DND-41 (cell line): Measurements from ENCODE around the gene SLC4A5.

Experiments used
- ATAC-seq: fragments of 200-7000 bp; cut with Tn5 transposase; 3 replicates; pipeline ENCODE4 v1.9.1; 2021; ENCODE audit warnings: low read depth; ENCODE audit not compliant: insufficient read depth
- DNase-seq: peaks from one replicate; pipeline ENCODE4 v3.0.0-alpha.2; 2020
- H2AFZ ChIP-seq: 2 replicates; pipeline ENCODE4 v1.6.0; 2012; ENCODE audit warnings: low read depth, low read length
- H3K27ac ChIP-seq: 2 replicates; pipeline ENCODE4 v1.5.1; 2012; ENCODE audit warnings: low read length, inconsistent platforms
- H3K27me3 ChIP-seq: fragments of 200-600 bp; sonication (generic); 2 replicates; pipeline ENCODE4 v1.6.0; 2012; ENCODE audit warnings: low read length, mild to moderate bottlenecking, inconsistent platforms; ENCODE audit not compliant: insufficient read depth, poor library complexity
- H3K36me3 ChIP-seq: 2 replicates; pipeline ENCODE4 v1.5.1; 2012; ENCODE audit warnings: low read length, inconsistent platforms; ENCODE audit not compliant: insufficient read depth
- H3K4me1 ChIP-seq: 2 replicates; pipeline ENCODE4 v1.5.1; 2012; ENCODE audit warnings: mild to moderate bottlenecking, low read length; ENCODE audit not compliant: insufficient read depth
- H3K4me2 ChIP-seq: 2 replicates; pipeline ENCODE4 v1.6.0; 2012; ENCODE audit warnings: mild to moderate bottlenecking, moderate library complexity, low read length, inconsistent platforms; ENCODE audit not compliant: insufficient read depth
- H3K4me3 ChIP-seq, 2 experiments: fragments of 200-600 bp in 1 of 2; shearing (Covaris generic) in 1 of 2; 2 replicates each; pipeline ENCODE4 v1.5.1; 2012 to 2016; ENCODE audit warnings: inconsistent platforms in 2 of 2, low read length in 2 of 2, mild to moderate bottlenecking in 2 of 2, low read depth in 1 of 2, moderate library complexity in 1 of 2
- H3K79me2 ChIP-seq: 2 replicates; pipeline ENCODE4 v1.6.0; 2012; ENCODE audit warnings: low read length, inconsistent platforms; ENCODE audit not compliant: insufficient read depth
- H3K9ac ChIP-seq: 2 replicates; pipeline ENCODE4 v1.6.0; 2012; ENCODE audit warnings: low read depth, mild to moderate bottlenecking, inconsistent platforms, low read length, moderate library complexity
- H3K9me3 ChIP-seq: 2 replicates; pipeline ENCODE4 v1.5.1; 2012; ENCODE audit warnings: low read length, moderate library complexity, mild to moderate bottlenecking, inconsistent platforms; ENCODE audit not compliant: insufficient read depth, severe bottlenecking
- H4K20me1 ChIP-seq: 2 replicates; pipeline ENCODE4 v1.6.0; 2012; ENCODE audit warnings: low read length; ENCODE audit not compliant: insufficient read depth
- EZH2 ChIP-seq: IDR thresholded peaks from 3 replicates; pipeline ENCODE4 v1.6.1; 2012; ENCODE audit warnings: borderline replicate concordance, low read depth, mild to moderate bottlenecking, moderate library complexity, low read length, inconsistent platforms; ENCODE audit not compliant: severe bottlenecking
- TF ChIP-seq, protein P1 (sequence below): IDR thresholded peaks from 2 replicates; pipeline ENCODE4 v1.5.1; 2012; ENCODE audit warnings: borderline replicate concordance, low read length, moderate library complexity, mild to moderate bottlenecking; ENCODE audit not compliant: poor library complexity, severe bottlenecking; ENCODE audit errors: extremely low read depth

The SLC4A5 gene

DNA sequence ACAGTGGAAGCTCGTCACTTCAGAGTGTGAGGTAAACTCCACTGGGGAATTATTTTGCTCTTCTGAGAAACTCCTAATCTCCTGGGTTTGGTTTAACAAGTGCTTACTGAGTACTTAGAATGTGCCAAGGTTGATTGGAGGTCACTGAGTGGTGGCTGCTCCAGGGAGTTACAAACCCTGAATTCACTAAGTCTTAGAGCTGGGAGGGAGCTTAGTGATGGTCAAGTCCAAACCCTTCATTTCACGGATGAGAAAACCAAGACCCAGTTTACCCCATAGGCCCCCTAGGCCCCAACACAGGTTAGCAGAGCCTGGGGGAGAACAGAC, 52.0 kb downstream of the SLC4A5 start:
- TF ChIP-seq, protein P1, sequence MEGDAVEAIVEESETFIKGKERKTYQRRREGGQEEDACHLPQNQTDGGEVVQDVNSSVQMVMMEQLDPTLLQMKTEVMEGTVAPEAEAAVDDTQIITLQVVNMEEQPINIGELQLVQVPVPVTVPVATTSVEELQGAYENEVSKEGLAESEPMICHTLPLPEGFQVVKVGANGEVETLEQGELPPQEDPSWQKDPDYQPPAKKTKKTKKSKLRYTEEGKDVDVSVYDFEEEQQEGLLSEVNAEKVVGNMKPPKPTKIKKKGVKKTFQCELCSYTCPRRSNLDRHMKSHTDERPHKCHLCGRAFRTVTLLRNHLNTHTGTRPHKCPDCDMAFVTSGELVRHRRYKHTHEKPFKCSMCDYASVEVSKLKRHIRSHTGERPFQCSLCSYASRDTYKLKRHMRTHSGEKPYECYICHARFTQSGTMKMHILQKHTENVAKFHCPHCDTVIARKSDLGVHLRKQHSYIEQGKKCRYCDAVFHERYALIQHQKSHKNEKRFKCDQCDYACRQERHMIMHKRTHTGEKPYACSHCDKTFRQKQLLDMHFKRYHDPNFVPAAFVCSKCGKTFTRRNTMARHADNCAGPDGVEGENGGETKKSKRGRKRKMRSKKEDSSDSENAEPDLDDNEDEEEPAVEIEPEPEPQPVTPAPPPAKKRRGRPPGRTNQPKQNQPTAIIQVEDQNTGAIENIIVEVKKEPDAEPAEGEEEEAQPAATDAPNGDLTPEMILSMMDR, result no peak
- no peak for TF ChIP-seq EZH2
- Histone ChIP-seq H3K9ac (no peak overlapping the region), H4K20me1 (no peaks in the 10 kb centered on the region), H3K27me3 (no peaks in the 10 kb centered on the region), H3K9me3 (no peaks in the 10 kb centered on the region), H3K27ac (no peak overlapping the region), H3K4me2 (no peak overlapping the region), H3K79me2 (no peaks in the 10 kb centered on the region), H3K4me3 (no peak overlapping the region), H2AFZ (no peak overlapping the region), H3K36me3 (no peaks in the 10 kb centered on the region), H3K4me1 (peaks cover 13% of the 10 kb centered on the region)
- DNase-seq (no peak), ATAC-seq (peak; percentile 32; the same call in 2 of the 3 replicates)

DNA sequence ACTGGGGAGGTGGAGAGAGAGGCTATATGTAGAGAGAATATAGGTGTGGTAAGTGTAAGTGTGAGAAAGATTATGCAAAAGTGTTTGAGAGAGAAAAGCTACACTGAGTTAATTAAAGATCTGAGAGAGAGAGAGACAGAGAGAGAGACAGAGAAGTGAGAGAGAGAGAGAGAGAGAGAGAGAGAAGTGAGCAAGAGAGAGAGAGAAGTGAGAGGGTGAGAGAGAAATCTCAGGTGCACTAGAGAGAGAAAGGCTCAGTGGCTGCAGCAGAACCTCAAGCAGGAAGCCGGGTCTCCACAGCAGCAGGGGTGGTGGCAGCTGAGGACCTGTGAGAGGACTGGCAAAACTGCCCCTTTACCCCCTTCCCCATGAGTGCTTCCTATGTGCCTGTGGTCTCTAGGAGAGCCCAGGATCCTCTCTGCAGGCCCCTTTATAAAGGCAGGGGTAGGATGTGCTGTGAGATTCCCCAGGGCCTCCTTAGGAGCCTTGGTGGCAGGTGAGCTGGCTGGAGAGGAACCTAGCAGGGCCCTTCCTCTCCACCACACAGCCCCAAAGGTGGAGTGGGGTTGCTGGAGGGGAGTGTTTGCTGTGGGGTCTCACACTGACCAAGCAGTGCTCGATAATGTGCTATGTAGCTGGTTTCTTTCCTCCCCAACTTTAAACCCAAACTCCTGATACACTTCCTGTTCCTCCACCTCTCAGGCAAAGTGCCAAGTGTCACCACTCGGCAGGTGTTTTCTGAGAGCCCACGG, 52.6 kb downstream of the SLC4A5 start:
- Histone ChIP-seq H4K20me1 (no peaks in the 10 kb centered on the region), H3K79me2 (no peaks in the 10 kb centered on the region), H3K9ac (no peak overlapping the region), H3K9me3 (no peaks in the 10 kb centered on the region), H3K4me2 (no peak overlapping the region), H3K27me3 (no peaks in the 10 kb centered on the region), H3K27ac (no peak overlapping the region), H2AFZ (no peak overlapping the region), H3K4me3 (no peak overlapping the region), H3K36me3 (no peaks in the 10 kb centered on the region), H3K4me1 (peaks cover 13% of the 10 kb centered on the region)
- TF ChIP-seq, protein P1, result no peak
- no peak for TF ChIP-seq EZH2
- DNase-seq (peak; percentile 40), ATAC-seq (peak; percentile 82)

- Histone ChIP-seq H3K4me1 (peaks cover 13% of the 10 kb centered on the region), H3K27me3 (no peaks in the 10 kb centered on the region), H3K4me2 (no peak overlapping the region), H3K79me2 (no peaks in the 10 kb centered on the region), H3K4me3 (no peak overlapping the region), H3K36me3 (no peaks in the 10 kb centered on the region), H3K9ac (no peak overlapping the region), H3K27ac (no peak overlapping the region), H4K20me1 (no peaks in the 10 kb centered on the region), H2AFZ (no peak overlapping the region), H3K9me3 (no peaks in the 10 kb centered on the region)
- no peak for DNase-seq
- no peak for TF ChIP-seq EZH2
- TF ChIP-seq, protein P1, result no peak
- no peak for ATAC-seq
These were observed 53.1 kb downstream of the SLC4A5 start for GRCh38 chr2:74290066-74290465.
